IPS-11a (cell line): ENCODE data around the gene COL13A1.

ENCODE experiments used
- H3K4me3 ChIP-seq: one replicate; pipeline ENCODE4 v1.5.1; 2013; ENCODE audit warnings: low read depth, low read length, control low read depth

COL13A1 gene

DNA sequence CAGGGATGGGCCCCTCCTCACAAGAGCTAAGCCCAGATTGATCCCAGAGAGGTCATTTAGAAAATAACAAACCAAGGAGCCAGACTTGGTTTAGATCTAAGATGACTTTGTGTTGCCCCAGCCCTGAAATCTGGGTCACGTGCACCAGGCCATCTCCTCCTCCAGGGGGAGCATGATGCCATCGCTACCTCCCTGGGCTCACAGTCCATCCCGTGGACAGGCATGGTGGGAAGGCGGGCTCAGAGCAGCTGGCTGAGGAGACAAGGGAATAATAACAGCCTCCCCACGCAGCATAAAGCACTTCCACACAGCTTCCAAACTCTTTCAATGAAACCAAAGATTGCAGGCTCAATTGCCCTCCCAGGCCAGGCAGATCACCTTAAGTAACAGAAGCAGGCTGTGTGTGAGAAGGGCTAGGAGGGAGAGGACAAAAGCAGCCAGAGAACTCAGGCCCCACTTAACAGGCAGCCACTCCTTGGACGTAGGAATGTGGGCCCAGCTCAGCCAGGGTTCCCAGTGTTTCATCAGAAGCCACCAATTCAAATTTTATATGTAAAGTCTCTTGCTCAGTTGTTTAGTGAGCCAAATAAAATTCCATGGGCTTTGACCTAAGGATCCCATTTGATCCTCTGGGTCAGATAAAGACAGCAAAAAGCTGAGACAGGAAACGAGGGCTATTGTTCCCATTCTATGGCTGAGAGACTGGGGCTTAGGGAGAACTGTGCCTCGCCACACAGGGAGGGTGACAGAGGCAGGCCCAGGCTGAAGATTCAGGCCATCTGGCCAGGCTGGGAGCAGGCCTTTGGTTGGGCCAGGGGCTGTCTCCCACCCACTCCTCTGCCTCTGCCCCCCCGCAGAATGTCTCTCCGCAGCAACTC lies 100.2 kb downstream of the COL13A1 start:
- H3K4me3 ChIP-seq, result no peak overlapping the region

DNA sequence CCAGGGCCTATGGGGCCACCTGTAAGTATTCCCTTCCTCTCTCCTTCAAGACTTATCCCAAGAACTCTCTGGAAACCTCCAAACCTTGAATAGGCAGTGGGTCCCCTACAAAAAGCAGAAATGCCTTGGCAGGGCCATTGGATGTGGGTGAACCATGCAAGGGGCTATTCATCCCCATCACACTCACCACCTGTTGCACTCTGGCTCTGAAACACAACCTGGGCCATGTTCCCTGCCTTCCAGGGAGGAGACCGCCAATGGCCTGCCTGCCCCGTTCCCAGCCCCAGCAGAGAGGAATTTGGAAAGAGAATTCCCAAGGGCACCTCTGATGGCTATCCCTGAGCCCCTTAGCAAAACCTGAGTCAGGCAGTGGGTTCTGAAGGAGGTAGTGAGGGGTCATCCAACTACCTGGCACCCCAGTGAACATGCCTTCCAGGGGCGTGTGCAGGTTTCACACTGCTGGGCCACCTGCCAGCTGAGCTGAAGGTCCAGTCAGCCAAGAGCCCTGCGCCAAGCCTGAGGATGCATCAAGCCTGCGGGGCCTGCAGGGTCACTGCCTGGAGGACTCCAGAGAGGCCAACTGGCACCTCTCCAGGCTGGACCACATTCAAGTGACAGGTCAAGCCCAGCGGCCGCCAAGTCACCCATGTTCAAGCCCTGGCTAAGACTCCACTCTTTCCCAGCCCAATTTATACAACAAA lies 101.3 kb downstream of the COL13A1 start:
- H3K4me3 ChIP-seq, result no peak overlapping the region

DNA sequence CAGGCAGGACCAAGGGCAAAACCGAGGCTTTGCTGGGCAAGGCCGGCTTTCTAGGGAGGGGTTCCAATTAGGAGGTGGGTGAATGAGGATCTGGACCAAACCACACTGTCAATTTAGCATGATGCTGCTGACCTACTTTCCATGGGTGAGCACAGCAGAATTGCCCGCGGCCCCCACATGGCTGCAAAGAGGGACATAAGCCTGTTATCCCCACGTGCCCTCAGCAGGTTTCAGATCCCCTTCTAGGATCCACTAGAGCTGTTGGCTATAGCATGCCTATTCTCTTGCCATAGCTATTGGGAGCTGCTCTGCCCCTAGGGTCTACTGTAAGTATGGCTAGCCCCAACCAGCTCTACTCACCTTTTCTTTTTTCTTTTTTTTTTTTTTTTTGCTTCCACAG lies 102.8 kb downstream of the COL13A1 start:
- H3K4me3 ChIP-seq, result no peak overlapping the region

DNA sequence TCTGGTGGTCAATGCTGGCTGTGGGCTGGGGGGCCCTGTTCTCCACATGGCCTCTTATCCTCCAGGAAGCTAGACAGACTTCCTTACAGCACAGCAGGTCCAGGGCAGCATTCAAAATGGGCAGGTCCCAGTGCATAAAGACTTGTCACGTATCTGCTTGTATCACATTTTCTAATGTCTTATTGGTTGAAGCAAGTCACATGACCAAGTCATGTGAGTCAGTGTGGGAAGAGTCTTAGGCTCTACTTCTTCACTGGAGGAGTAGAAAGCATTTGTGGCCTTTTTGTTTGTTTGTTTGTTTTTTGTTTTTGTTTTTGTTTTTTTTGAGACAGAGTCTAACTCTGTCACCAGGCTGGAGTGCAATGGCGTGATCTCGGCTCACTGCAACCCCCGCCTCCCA lies 104.7 kb downstream of the COL13A1 start:
- H3K4me3 ChIP-seq, result no peak overlapping the region

DNA sequence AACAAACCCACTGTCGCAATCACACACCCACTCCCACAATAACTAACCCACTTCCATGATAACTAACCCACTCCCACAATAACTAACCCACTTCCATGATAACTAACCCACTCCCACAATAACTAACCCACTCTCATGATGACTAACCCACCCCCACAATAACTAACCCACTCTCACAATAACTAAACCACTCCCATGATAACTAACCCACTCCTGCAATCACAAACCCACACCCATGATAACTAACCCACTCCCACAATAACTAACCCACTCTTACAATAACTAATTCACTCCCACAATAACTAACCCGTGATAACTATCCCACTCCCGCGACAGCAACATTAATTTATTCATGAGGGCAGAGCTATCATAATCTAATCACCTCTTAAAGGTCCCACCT lies 105.8 kb downstream of the COL13A1 start:
- H3K4me3 ChIP-seq, result no peak overlapping the region

DNA sequence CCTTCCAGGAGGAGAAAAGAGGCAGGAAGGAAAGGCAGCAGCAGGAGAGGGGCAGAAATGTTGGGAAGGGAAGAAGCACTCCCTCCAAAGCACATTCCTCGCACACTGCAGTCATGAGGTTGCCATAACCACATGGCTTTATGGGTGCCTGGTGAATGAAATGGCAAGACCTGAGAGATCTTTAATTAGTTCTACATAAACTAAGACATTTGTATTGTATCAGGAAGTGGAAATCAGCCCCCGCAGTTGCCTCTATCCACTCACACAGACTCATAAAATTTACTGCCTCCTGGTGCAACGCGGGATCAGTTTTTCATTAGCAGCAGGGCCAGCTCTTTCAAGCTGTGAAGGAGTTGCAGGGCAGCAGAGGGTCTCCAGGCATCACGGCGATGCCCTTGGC lies 106.4 kb downstream of the COL13A1 start:
- H3K4me3 ChIP-seq, result no peak overlapping the region

DNA sequence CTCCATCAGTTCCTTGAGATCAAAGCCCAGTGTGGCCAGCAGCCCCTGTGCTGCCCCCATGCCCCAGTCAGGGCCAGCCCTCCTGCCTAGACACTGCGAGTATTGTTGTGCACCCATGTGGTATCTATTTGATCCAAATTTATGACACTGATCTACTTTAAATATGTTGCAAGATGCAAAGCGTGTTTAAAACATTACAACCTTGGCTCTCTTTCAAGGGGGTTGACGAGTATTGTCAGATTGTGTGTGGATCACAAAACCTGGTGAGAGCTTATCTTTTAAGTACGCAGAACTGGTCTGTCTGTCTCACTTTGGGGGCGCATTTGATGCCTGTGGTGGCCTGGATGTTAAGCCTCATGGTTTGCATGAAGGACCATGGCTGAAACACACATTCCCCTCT lies 108.9 kb downstream of the COL13A1 start:
- H3K4me3 ChIP-seq, result no peak overlapping the region

DNA sequence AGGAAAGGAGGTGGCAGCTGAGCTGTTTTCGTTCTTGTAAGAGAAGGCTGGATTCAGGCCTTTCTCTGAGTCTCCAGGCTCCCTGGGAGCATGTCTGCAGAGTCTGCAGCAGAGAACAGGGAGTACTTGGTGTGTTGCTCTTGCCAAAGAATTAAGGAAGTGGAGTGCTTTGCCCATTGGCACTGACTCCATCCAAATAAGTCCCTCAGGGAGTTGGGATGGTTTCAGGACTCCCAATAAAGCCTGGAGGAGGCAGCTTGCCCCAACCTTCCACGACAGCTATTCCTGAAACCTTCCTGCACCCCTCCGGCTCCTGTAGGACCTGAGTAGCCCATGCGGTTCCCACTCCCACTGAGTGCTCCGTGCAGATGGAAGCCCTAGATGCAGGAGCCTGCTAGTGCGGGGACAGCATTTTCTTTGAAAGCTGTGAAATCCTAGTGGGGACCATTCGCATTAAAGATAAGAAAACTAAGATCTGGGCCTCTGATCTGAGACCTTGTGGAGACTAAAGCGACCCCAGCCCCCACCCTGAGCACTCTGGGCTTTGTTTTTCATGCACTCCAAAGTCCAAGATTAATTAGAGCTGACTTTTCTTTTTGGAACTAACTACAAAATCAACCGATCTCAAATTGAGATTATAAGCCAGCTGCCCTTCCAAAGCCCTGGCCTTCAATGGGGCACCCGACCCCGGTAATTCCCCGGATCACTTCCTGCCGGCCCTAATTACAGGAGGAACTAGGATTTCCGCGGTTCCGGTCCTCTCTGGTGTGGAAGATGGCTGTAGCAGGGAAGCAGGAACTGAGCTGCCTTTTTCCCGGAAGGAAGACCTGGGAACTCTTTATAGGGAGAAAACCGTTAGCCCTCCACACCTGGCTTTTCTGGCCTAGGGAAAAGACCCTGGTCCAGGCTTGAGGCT lies 110.2 kb downstream of the COL13A1 start:
- no peak overlapping the region for H3K4me3 ChIP-seq

DNA sequence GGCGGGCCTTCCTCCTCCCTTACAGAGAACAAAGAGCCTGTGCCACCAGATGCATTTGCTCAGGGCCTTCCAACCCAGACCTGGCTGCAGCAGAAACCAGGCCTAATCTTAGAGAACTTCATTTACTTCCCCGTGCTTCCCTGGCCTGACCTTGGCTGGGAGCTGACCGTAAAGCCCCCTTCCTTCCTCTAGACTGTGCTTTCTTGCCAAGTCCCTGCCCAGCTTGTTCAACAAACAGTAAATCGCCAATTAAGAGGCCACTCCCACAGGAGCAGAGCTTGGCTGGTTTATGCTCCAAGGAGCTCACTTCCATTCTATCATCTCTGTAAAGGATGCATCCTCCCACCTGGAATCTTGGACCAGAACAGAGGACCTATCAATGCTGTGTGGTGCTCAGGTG lies 110.9 kb downstream of the COL13A1 start:
- no peak overlapping the region for H3K4me3 ChIP-seq

DNA sequence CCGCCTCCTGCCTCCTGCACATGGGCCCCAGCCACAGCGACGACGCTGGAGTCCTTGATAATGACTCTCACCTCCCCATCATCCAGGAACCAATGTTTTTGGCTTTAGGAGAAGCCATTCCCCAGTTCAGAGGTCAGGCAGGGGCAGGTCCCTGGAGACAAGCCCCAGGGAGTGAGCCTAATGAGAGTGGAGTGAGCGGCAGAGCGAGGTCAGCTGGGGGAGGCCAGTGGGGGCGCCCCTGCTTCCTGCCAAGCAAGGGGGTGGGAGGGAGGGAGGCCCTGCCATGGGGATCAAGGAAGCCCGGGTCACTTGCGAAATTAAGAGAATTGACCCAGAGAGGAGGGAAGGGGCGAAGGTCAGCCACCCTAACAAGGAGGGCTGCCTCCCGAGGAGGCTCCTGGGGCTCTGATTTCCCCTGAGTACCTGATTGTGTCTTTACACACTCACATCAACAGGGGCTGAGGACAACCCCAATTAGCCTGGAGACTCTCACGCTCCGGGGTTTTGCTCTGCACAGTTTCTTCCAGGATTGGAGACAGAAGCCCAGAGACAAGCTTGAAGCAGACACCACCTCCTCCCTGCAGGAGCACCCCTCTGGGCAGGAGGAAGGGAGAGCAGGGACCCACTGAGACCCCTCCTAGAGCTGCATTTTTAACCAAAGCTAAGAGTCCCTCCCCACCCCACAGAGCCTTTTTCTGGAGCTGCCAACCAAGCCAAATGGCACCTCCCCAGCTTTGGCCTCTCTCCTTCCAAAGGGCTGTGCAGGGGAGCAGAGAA lies 112.1 kb downstream of the COL13A1 start:
- no peak overlapping the region for H3K4me3 ChIP-seq

DNA sequence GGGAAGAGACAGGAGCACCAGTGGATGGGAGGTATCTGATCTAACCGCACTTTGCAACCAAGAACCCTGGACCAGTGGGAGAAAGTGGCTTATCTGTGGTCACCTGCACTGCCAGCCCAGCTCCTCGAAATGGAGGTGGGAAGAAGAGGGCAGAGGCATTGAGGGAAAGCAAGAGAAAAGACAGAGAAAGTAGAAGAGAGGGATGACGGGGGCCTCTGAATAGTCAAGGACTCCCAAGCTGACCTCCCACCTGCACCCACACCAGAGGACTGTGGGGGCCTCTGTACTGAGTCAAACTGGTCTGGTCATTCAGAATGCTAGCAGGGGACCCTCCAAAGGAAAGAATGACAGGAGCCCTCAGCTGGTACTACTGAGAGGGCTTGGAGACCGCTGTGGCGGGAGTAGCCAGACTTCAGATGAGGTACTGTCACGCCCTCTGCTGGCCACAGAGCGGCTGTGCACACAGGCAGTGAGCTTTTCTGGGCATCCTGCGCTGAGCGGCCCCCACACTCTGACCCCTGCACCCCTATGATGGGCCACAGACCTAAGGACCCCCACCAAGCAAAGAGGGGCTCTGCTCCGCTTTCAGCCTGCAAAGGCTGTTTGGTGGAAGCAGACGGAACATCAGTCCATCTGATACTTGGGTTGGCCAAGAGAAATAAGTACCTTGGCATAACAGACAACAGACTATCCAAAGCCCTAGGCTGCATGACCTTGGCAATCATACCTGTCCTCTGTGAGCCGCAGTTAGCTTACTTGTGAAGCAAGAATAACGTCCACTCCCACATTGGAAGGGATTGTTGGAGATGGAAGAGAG lies 112.9 kb downstream of the COL13A1 start:
- no peak overlapping the region for H3K4me3 ChIP-seq

DNA sequence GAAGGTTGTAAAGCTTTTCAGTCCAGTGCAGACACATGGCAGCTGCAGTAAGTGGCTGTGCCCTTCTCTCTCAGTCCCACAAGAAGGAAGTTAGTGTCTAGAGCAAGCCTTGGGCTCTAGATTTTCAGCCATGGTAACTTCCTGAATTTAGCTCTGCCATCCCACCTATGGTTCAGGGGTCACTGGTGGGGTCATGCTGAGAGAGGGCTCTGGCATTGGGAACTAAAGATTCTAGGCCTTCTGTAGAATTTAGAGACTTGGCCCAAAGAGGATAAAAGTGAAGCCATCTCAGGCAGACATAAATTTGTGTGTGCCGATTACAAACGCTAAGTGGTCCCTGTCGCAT lies 113.5 kb downstream of the COL13A1 start:
- no peak overlapping the region for H3K4me3 ChIP-seq

DNA sequence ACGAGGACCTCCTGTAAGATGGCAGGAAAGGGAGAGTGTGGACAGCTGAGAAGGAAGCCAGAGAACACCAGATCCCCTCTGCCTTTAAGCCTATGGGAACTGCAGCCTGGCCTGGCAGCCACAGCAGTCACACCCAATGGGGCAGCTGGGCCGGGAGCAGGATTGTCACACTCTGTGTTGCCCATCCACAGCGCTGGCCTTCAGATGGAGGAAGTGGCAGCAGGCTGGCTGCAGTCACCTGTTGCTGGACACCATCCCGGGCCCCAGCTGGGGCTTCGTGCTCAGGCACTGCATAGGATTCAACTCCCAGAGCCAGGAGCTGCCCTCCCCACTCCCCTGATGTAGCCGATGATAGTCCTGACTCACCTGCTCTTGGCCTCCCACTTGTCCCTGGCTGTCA lies 114.4 kb downstream of the COL13A1 start:
- no peak overlapping the region for H3K4me3 ChIP-seq

DNA sequence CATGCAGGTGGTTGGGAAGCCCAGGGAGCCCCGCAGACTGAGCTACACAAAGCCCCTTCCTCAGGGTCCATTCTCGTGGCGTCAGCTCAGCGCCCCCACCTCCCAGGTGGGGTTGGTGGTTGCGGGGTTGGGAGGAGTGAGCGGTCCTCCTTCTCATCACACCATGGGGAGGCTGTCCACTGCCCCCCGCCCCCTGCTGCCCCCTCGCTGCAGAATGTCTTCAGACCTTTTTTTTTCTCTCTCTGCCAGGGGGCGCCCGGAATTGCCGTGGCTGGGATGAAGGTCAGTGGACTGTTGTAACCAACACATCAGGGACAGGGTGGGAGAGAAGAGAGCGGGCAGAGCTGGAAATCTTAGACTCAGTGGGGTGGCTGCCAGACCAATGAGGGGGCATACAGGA lies 116.3 kb downstream of the COL13A1 start:
- no peak overlapping the region for H3K4me3 ChIP-seq

DNA sequence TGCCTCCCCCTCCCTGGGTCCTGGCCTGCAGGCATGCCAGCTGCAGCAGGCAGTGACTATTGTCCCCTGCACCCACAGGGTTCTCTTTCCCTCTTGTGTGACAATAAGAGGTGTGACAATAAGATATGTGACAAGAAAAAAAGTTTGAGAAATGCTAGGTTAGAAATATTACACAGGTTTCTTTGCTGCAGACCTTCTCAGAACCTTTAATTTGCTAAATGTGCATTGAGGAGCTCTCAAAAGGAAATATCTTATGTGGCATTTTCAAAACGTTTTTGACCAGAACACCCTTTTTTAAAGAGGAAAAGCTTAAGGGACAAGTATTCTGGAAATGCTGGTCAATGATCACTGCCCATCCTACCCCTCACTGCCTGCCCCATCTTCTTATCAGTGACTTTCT lies 117.5 kb downstream of the COL13A1 start:
- H3K4me3 ChIP-seq, result no peak overlapping the region

DNA sequence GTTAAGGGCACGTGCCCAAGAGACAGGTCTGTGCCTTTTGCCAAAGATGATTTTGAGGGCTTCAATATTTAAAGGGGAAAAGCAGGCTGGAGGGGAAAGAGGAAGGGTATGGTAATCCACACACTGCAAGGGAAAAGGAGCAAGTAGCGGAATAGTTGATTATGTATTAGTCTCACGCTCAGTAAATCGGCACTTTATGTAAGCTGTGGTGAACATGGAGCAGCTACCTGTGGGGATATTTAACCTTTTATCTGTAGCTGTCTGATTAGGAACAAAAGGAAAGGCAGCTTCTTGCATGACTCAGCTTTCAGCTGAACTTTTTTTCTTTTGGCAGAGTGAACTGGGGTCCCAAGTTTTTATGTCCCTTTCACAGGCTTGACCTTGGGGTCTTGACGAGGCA lies 123.4 kb downstream of the COL13A1 start:
- H3K4me3 ChIP-seq, result no peak overlapping the region

DNA sequence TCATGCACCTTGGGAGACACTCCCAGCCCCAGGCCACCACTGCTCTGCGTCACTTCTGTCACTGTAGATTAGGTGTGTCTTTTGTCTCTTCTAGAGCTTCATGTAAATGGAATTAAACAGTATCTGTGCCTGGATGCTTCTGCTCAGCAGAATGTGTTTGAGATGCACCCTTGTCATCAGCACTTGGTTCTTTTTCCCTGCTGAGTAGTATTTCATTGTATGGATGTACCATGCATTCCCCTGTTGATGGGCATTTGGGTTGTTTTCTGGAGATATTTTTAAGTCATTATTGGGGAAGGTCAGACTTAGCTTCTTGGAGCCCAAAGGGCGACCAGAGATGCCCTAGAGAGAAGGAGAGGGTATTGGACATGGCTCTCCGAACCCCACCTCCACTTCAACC lies 126.6 kb downstream of the COL13A1 start:
- no peak overlapping the region for H3K4me3 ChIP-seq

DNA sequence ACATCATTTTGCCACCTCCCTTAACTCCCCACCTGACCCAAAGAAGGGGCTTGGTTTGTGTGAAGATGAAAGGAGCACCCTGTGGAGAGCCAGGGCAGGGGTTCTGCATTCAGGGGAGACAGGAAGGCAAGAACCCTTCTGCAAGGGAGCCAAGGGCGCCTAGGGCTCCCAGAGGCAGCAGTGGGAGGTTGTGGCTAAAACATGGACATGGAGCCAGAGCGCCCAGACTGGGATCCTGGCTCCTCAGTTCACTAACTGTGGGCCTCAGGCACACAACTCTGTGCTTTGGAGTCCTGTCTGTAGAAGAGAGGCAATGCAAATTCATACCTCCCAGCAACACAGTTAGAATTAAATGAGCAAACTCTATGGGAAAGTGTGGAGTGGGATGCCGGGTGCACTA lies 127.9 kb downstream of the COL13A1 start:
- H3K4me3 ChIP-seq, result no peak overlapping the region

DNA sequence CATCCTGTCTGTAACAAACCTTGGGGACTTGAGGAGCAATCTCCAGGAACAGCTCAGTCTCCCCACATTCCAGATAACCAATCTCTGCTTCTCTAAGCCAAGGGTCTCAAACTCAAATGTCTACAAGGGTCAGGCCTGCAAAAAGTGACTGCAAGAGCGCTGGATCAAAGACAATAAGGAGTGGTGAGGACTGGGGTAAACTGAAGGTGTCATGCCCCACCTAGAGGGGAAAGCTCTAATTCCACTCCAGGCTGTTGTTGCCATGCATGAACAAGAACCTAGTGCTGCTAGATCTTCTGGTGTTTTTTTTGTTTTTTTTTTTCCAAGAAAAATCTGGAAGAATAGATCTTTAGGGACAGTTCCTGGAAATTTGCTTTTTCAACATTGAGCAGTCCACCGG lies 133.1 kb downstream of the COL13A1 start:
- H3K4me3 ChIP-seq, result no peak overlapping the region

DNA sequence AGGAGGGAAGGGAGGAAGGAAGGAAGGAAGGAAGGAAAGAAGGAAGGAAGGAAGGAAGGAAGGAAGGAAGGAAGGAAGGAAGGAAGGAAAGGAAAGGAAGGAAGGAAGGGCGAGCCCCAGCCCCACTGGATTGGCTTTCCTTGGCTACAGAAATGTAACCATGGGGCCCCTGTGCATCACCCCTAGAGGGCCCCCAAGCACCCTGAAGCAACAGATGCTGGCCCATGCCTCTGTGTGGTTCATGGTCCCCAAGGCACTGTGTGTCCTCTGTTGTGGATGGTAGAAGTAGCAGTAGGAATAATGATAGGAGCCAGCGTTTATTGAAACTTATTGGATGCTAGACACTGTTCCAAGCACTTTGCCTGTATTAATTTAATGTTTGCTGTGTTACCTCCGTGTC lies 134.4 kb downstream of the COL13A1 start:
- H3K4me3 ChIP-seq, result no peak overlapping the region
